ENCODE measurements around the gene CYP2J2.

CYP2J2 gene

DNA sequence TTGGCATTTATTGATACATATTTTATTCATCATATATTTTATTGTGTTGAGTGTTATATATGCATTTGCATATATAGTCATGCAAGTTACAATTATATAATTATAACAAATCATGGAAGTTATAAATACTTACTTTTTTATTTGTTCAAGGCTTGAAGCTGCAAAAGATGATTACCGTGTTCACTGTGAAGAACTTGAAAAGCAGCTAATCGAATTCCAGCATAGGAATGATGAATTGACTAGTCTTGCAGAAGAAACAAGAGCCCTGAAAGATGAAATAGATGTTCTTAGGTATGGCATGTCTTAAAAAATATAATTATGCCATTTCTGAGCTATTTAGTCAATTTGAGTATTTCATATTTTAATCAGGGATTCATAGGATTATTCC is 79.7 kb downstream of the CYP2J2 start:
- no peak overlapping the region for H3K4me3 ChIP-seq (ENCODE audit: control insufficient read depth, low read depth, low read length)
- no peak for DNase-seq (ENCODE audit: low read depth)
- TF ChIP-seq, protein P1, sequence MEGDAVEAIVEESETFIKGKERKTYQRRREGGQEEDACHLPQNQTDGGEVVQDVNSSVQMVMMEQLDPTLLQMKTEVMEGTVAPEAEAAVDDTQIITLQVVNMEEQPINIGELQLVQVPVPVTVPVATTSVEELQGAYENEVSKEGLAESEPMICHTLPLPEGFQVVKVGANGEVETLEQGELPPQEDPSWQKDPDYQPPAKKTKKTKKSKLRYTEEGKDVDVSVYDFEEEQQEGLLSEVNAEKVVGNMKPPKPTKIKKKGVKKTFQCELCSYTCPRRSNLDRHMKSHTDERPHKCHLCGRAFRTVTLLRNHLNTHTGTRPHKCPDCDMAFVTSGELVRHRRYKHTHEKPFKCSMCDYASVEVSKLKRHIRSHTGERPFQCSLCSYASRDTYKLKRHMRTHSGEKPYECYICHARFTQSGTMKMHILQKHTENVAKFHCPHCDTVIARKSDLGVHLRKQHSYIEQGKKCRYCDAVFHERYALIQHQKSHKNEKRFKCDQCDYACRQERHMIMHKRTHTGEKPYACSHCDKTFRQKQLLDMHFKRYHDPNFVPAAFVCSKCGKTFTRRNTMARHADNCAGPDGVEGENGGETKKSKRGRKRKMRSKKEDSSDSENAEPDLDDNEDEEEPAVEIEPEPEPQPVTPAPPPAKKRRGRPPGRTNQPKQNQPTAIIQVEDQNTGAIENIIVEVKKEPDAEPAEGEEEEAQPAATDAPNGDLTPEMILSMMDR (conservative IDR thresholded peaks at IDR 0.05; ENCODE audit: control insufficient read depth, insufficient read depth, low read depth, low read length) = no peak

DNA sequence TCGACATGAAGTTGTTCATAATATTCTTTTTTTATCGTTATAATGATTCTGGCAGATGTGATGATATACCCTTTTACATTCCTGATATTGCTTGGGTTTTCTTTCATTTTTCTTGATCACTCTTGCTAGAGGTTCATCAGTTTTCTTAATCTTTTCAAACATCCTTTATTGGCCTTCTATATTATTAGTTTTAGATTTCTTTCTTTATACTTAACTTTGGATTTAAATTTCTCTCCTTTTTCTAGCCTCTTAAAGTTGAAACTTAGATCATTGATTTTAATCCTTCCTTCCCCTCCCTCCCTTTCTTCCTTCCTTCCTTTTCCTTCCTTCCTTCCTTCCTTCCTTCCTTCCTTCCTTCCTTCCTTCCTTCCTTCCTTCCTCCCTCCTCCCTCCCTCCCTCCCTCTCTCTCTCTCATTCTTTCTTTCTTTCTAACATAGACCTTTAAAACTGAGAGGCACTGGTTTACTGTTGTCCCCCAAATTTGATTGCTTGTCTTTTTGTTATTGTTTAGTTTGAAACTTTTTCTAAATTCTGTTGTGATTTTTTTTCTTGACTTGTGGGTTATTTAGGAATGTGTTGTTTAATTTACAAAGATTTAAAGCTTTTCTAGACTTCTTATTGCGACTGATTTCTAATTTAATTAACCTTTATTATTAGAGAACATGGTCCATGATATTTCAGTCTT is 80.2 kb downstream of the CYP2J2 start:
- no peak for DNase-seq (ENCODE audit: low read depth)
- TF ChIP-seq, protein P1 (conservative IDR thresholded peaks at IDR 0.05; ENCODE audit: control insufficient read depth, insufficient read depth, low read depth, low read length) = no peak
- no peak overlapping the region for H3K4me3 ChIP-seq (ENCODE audit: control insufficient read depth, low read depth, low read length)

DNA sequence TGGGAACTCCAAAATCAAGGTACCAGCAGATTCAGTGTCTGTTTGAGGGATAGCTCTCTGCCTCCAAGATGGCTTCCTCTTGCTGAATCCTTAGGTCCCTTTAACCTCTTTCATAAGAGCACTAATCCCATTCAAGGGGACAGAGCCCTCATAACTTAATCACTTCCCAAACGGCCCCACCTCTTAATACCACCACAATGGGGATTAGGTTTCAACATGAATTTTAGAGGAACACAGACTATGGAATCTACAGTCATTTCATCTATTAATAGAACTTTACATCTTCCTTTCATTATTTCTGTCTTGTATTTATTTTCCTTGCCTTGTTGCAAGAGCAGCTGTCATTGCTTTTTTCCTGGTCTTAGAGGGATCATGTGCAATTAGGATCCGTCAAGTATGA is 81.5 kb downstream of the CYP2J2 start:
- TF ChIP-seq, protein P1 (conservative IDR thresholded peaks at IDR 0.05; ENCODE audit: control insufficient read depth, insufficient read depth, low read depth, low read length) = no peak
- H3K4me3 ChIP-seq (ENCODE audit: control insufficient read depth, low read depth, low read length) = no peak overlapping the region
- no peak for DNase-seq (ENCODE audit: low read depth)
